DMS114 treated with DMSO at 0.1 percent for 48 hours (cell line): ENCODE measurements around the gene RABGAP1L.

ENCODE experiments used
- DNase-seq: peaks from one replicate; lab custom pipeline; 2025; ENCODE audit not compliant: unreplicated experiment; lab: John Stamatoyannopoulos, UW

Gene RABGAP1L

DNA sequence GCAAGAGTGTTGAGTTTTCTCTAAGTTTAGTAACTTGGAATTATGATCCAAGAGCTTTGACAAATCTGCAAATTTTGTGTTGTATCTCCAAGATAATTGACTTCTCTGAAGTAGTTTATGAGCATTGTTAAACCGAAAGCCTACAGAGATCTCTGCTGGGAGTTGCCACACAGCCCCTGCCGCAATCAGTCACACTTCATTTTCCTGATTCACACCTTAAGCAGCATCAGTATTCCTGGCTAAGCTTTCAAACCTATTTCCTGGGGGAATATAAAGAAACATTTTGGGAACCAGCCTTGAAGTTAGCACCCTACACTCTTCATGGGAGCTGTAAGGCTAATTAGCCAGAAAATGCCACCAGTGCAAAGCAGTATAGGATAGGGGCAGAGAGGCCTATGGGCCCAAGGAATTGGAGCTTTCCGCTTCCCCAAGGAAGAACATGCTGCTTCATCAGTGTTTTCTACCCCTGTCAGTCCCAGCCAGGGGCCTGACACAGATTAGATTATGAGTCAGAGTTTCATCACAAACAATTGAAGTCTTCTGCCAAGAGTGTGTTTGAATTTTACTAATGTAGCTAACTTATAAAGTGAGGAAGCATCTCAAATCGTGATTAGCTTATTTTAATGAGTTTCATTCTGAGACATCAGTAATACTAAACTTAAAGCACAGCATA lies 817.3 kb downstream of the RABGAP1L start:
- DNase-seq, result no peak

- DNase-seq, result peak; percentile 20
Measured at GRCh38 chr1:174982971-174983689, 823.8 kb downstream of the RABGAP1L start.

DNA sequence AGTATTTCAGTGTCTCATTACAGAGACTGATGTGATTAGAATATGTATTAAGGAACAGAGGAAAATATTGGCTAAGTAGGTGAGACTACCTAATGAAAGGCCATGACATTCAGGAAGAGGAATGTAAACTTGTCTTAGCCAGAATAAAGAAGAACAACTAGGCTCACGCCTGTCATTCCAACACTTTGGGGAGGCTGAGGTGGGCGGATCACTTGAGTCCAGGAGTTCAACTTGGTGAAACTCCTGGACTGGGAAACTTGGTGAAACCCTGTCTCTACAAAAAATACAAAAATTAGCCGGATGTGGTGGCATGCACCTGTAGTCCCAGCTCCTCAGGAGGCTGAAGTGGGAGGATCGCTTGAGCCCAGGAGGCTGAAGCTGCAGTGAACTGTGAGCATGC lies 825.6 kb downstream of the RABGAP1L start:
- DNase-seq, result no peak

DNA sequence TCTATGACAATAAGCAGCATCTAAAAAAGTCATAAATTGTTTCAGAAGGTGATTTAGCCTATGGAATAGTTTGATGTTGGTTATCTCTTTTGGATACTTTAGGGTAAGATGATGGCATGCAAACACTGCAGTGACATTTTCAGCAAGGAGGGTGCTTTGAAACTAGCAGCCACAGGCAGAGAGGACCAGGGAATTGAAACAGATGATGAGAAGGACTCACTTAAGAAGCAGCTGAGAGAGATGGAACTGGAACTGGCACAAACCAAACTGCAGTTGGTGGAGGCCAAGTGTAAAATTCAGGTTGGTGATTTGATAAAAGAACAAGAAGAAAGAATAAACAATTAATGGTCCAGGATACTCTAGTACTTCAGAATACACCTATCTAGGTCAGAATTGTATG lies 829.2 kb downstream of the RABGAP1L start:
- DNase-seq, result no peak

GRCh38 chr1:174988986-174989385 lies 829.7 kb downstream of the RABGAP1L start:
- no peak for DNase-seq

DNA sequence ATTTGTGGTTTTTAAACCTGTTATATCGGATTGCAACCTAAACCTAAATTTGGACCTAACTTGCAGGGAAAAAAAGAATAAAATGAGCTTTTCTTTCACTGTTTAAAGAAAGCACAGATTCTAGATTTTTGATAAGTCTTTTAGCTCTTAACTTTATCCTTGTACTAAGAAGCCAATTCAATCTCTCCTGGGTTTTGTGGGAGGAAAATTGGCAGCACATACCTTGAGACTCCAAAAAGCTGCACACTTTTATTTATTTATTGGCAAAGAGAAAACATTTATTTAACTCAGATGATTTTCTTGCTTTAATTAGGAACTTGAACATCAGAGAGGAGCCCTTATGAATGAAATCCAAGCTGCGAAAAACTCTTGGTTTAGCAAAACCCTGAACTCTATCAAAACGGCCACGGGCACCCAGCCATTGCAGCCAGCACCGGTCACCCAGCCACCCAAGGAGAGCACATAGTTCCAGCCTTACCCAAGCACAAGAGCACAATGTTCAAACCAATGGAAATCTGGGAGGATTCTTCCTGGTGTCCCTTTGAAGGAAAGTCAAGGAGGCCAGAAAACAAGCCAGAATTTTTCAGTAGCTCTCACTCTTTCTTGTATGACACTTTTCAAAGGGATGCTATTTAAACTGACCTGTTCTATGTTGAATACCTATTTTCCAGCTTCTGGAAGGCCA lies 830.4 kb downstream of the RABGAP1L start:
- DNase-seq, result no peak

DNA sequence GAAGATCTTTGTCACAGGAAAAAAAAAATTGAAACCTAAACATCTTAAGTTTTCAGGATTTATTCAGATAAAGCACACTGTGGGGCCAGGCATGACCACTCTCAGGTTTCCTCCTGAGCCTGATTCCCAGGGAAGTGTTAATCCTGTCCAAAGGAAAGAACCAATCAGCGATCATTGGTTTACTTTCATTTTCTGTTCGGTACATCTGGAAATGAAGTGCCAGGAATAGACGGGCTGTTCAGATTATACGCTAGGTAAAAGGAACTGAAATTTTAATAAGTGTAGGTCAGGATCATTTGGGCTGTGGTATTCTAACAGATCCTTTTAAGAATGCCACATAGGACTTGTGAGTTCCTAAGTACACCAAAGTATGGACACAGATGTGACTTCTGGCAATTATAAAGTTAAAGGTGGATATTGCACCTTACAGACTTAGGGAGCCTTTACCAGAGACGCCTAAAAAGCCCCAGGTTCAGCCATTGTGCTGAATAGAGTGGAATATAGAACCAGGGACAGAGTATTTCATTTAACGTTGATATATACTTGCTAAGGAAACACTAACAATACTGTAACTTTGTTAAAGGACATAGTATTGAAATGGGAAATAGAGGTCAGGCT lies 831.2 kb downstream of the RABGAP1L start:
- DNase-seq, result no peak

- DNase-seq, result no peak
Measured at GRCh38 chr1:174991473-174991872, 832.2 kb downstream of the RABGAP1L start.

- no peak for DNase-seq
Measured at GRCh38 chr1:174995121-174995520, 835.8 kb downstream of the RABGAP1L start.

DNA sequence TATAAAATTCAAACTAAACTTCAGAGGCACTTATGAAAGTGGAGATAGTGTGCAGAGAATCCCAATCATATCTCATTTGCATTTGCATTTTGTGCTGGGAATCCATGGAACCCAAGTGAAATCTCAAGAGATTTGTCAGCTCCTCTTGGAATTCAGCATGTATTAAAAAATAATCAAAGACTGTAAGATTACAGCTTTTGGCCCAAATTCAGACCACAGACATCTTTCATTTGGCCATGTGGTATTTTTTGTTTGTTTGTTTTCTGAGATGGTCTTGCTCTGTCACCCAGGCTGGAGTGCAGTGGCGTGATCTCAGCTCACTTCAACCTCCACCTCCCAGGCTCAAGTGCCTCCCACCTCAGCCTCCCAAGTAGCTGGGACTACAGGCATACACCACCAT lies 836.6 kb downstream of the RABGAP1L start:
- no peak for DNase-seq

GRCh38 chr1:174996476-174996875 lies 837.2 kb downstream of the RABGAP1L start:
- DNase-seq, result no peak

DNA sequence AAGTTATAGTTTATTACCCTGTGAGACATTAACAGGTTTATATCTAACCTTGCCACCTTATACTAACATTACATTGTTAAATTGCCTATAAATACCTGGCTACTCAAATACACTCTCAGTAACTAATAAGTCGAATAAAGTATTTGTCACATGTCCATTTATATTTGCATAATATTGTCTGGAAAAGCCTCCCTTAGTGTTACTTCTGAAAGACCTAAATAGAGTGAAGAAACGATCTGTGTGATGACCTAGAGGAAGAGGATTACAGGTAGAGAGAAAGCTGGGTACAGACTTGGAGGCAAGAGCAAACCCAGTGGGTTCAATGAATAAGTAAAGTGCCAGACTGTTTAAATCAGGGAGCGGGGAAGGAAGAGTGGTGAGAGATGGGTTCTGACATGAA lies 837.7 kb downstream of the RABGAP1L start:
- no peak for DNase-seq

DNA sequence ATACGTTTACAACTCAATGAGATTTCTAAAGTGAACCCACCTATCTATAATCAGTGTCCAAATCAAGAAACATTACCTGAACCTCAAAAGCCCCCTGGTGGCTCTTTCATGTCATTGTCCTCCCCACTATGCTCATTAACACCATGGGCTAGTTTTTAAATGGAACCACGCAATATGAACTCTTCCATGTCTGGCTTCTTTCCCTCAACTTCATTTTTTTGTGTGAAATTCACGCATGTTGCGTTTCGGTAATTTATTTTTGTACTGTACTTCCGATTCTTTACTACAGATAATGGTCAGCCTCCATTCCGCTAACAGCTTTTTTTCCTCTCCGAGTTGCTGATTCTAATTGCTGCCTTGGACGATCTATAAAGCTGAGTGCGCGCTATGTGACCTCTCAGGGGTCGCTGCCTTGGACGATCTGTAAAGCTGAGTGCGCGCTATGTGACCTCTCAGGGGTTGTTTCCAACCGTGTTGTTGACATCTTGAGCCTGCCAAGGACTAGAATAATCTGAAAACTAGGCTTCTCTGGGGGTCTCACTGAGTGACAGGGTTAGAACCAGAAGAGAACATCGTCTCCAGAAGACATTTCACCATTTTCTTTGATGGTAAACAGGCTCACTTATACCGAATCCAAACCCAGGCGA lies 839.4 kb downstream of the RABGAP1L start:
- peak; percentile 61 for DNase-seq

DNA sequence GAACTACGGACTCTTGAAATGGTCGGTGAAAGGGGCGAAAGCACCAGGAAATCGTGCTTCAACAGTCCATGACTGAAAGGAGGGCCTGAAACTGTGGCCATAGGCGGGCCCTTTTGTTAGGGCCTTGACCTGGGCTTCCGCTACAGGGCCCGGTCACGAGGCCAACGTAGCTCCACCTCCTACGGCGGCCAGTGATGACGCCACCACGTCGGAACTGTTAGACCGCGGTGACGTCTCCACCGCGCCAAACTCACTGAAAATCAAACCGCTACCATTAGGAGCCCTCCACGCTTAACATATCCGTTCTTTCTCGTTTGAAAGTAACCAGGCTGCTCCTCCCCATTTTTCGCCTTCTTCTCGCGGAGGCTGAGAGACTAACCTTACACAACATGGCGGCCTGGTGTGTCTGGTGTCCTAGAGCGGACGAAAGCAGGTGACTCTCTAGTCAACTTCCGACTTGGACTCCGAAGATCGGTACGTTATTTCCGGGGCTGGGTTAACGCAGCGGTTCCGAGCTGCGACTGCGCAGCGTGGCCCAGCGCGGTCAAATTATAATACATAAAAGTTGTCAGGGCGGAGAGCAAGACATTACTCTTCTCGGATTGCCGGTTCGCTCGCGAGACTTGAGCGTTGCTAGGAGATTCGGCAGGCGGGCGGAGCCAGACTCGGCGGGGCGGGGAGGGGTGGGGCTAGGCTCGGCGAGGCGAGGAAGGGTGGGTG lies 840.1 kb downstream of the RABGAP1L start:
- peak; percentile 95 for DNase-seq

- no peak for DNase-seq
Measured at GRCh38 chr1:174999936-175000696, 840.8 kb downstream of the RABGAP1L start, which contains the start of gene CACYBP. TSS of gene CACYBP (plus strand) at chr1:174999947. CDS start at chr1:175000181, 234 bp downstream.

DNA sequence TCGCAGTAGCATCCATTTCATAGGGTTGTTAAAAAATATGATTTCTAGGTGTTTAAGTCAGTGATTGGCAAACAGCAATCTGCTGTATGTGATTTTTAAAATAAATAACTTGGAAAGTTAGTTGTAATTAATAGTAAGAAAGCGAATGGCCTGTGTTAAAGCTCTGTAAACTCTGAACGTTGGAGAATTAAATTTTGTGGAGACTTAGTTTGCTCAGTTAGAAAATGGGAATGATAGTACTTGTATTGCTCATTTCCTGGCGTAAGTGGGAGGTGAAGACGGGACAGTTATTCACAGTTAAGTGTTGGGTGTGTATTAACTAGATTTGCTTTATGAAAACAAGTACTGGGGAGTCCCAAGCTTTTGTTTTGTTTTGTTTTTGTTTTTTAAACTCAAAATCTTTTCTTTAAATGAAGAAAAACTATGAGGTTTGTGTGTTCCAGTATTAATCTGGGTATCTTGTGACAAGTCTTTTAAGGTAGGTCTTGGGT lies 841.4 kb downstream of the RABGAP1L start:
- DNase-seq, result no peak

DNA sequence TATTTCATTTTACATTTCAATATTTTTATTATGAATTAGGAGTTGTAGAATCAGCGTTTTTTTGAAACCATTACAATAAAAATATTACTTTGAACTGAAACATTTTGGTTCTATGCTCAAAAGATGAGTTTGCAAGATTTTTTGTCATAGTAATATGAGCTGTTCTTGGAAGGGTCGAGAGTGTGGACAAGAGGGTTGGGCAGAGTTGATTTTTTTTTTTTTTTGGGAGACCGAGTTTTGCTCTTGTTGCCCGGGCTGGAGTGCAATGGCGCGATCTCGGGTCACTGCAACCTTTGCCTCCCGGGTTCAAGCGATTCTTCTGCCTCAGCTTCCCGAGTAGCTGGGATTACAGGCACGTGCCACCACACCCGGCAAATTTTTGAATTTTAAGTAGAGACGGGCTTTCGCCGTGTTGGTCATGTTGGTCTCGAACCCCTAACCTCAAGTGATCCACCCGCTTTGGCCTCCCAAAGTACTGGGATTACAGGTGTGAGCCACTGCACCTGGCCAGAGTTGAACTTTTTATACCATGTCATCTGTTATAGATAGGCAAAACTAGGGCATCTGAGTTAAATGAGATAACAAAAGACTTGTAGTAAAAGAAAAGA lies 843.7 kb downstream of the RABGAP1L start:
- no peak for DNase-seq

- DNase-seq, result no peak
Measured at GRCh38 chr1:175003521-175003920, 844.2 kb downstream of the RABGAP1L start.
